Stimulated activated naive CD4-positive, alpha-beta T cell (primary cell): ENCODE data around the gene AGRN.
"Not testable (repeated sequence)": the region's sequence is repeated elsewhere in the genome, so short reads cannot be mapped to it uniquely, and the experiment has no call there.

Experiments
- DNase-seq, 6 experiments: peaks; one replicate each; lab custom pipeline; 2025; lab: John Stamatoyannopoulos, UW

The AGRN gene

DNA sequence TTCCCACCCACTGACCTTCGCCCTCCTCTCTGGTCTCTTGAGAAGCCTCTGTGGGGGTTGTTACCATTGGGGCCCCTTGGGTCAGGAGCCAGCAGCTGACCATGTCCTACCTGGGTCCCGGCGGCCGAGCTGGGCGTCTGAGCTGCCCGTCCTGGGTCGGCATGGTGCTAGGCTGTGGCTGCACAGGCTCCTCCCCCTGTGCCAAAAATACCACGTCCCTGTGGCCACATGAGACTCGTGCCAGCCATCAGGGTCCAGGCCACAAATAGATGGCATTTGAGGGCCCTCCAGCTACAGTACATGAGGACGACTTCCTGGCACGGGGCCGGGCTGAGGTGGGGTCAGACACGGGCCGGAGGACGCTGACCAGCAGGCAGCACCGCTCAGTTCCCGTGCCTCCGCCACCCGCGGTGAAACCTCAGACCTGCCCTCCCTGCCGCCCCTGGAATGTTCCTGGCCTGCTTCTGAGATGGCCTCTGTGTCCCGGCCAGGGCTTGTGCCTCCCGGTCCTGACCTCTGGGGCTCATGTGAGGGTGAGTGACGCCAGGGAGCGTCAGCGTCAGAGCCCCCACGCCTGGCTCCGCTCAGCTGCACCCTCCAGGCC, 37.9 kb upstream of the AGRN start, which contains the start of gene PERM1:
TSS of gene PERM1 (minus strand) at position 139 of the 604 bp plus-strand sequence. CDS start 1,064 bp downstream, outside the sequence.
- no peak for DNase-seq

DNA sequence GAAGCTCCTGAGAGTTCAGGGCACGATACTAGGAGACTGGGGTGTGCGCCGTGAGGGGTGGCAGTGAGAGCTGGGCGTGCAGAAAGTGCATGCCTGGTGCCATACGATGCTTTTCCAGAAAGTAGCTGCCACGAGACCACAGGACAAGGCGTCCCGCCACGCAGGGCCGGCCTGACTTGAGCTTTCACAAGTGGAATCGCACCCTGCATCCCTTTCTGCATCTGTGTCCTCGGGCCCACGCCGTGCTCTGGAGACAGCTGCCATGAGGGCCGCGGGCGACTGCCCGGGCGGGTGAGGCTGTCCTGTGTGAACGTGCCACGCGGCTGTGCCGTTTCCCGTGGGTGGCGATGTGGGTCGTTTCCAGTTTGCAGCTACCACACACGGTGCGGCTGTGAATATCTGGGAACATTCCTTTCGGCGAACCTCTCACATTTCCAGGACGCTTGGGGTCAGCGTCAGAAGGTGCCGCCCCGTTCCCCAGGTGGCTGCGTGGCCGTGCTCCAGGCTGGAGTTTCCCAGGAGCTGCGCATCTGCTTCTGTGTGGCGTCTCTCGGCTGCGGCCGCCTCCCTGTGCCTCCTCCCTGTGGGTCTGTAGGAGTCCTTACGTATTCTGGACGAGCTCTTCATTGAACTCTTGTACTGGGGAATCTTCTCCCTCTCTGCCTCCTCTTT, 37.0 kb upstream of the AGRN start:
- DNase-seq, result no peak

DNA sequence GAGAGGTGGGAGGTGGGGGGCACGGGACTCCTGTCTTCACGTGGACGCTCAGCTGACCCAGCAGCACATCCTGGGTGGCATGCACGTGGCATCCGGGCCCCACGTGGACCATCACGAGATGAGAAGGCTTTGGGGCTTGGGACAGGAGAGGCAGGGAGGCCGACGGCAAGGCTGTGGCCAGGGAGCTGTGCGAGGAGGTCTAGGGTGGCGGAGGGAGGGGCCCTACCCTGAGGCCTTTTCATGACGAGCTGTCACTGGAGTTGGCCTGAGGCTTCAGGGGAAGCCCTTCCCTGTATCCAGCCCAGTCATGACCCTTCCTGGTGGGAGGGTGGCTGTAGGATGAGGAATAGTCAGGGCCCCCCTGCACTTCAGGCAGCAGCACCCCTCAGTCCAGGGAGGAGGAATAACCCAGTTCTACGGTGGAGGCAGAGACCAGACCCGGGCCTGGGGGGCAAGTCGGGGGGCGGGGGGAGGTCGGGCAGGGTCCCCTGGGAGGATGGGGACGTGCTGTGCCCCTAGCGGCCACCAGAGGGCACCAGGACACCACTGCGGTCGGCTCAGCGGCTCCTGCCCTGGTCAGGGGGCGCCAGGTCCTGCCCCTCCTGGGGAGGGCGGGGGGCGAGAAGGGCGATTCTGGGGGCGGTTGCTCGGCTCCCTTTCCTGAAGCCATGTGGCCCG, 36.0 kb upstream of the AGRN start:
- peak in 5 of 6 experiments; percentile 28 to 69 (median 42) for DNase-seq

DNA sequence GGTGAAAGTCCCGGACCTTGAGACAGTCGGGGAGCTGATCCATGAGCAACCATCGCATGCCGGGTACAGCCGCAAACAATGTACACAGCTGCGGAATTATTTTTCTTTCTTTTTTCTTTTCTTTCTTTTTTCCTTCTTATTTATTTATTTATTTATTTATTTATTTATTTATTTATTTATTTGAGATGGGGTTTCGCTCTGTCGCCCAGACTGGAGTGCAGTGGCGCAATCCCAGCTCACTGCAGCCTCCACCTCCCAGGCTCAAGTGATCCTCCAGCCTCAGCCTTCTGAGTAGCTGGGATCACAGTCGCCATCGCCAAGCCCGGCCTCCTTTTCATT, 35.5 kb upstream of the AGRN start:
- DNase-seq, result no peak

DNA sequence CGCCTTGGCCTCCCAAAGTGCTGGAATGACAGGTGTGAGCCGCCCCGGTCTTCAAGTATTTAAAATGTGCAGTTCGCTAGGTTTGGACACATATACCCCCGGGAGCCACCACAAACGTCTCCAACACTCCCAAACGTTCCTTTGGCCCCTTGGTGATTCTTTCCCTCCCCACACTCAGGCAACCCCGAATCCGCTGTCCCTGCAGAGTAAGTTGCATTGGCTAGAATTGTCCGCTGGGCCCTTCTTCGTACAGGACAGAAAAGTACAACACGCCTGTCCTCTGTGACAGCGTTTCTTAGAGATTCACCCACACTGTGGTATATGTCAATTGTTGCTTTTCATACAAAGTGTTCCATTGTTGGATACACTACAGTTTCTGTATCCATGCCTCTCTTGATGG, 34.8 kb upstream of the AGRN start:
- DNase-seq, result no peak

GRCh38 chr1:988061-988460, 31.9 kb upstream of the AGRN start:
- DNase-seq, result not testable (repeated sequence)

DNA sequence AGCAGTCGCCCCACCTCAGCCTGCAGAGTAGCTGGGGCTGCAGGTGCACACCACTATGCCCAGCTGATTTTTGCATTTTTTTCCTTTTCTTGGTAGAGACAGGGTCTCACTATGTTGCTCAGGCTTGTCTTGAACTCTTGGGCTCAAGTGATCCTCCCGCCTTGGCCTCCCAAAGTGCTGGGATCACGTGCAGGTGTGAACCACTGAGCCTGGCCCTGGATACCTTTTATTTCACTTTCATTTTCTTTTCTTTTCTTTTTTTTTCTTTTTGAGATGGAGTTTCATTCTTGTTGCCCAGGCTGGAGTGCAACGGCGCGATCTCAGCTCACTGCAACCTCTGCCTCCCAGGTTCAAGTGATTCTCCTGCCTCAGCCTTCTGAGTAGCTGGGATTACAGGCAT, 28.6 kb upstream of the AGRN start:
- not testable (repeated sequence) for DNase-seq

DNA sequence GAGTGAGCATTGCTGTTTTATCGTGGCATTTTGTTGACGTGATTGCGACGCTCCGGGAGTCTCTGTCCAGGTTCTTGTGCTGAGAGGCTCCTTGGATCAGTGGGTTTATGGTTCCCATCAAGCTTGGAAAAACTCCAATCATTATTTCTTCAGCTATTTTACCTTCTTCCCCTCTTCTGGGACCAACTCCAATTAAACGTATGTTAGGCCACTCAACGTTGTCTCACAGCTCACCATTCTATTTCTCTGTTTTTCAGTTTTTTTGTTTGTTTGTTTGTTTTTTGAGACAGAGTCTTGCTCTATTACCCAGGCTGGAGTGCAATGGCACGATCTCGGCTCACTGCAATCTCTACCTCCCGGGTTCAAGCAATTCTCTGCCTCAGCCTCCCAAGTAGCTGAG, 28.0 kb upstream of the AGRN start:
- DNase-seq, result no peak

DNA sequence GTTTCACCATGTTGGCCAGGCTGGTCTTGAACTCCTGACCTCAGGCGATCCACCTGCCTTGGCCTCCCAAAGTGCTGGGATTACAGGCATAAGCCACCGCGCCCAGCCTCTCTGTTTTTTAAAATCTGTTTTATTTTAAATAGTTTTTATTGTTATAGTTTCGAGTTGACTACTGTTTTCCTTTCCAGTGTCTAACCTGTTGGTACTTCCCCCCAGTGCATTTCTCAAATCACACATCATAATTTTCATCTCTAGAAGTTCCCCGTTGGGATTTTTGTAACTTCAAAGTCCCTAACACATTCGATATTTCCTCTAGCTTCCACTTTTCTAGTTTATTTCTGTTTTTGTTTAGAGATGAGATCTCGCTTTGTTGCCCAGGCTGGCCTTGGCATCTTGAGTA, 27.6 kb upstream of the AGRN start:
- no peak for DNase-seq

GRCh38 chr1:993379-993995, 26.4 kb upstream of the AGRN start:
- DNase-seq, result no peak

DNA sequence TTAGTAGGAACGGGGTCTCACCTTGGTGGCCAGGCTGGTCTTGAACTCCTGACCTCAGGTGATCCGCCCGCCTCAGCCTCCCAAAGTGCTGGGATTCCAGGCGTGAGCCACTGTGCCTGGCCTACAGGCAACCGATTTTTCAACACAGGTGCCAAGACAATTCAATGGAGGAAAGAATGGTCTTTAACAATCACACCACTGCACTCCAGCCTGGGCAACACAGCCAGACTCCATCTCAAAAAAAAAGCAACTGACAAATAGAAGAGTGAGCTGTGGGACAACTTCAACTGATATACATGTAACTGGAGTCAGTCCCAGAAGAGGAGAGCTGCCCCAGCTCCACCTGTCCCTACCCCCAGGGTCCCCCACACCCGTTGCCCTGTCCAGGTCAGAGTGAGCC, 25.4 kb upstream of the AGRN start:
- not testable (repeated sequence) for DNase-seq

DNA sequence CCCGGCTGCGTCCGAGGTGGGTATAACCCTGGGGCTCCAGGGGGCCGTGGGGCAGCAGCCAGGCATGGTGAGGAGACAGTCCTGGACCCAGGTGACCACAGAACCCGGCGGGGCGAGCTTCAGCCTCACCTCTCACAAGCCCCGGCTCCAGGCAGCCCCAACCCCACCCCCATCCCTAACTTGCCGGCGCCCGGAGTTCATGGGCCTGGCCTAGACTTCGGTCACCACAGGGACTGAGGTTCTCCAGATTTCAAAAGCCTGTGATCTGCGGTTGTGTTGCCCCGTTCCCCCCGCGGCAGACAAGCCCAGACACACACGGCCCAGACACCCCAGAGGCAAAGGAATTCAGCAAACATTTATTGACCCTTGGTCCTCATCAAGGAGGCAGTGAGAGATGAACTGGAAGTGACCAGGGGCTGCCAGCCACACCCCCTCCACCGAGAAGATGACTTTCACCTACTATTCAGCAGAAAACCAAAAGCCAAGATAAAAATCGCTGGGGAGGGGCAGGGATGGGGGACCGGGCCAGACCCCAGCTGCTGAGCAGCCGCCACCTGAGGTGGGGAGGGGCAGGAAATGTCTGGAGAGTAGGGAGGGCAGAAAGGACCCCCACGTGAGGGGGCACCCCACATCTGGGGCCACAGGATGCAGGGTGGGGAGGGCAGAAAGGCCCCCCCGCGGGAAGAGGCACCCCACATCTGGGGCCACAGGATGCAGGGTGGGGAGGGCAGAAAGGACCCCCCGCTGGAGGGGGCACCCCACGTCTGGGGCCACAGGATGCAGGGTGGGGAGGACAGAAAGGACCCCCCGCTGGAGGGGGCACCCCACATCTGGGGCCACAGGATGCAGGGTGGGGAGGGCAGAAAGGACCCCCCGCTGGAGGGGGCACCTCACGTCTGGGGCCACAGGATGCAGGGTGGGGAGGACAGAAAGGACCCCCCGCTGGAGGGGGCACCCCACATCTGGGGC, 24.0 kb upstream of the AGRN start:
- no peak for DNase-seq

DNA sequence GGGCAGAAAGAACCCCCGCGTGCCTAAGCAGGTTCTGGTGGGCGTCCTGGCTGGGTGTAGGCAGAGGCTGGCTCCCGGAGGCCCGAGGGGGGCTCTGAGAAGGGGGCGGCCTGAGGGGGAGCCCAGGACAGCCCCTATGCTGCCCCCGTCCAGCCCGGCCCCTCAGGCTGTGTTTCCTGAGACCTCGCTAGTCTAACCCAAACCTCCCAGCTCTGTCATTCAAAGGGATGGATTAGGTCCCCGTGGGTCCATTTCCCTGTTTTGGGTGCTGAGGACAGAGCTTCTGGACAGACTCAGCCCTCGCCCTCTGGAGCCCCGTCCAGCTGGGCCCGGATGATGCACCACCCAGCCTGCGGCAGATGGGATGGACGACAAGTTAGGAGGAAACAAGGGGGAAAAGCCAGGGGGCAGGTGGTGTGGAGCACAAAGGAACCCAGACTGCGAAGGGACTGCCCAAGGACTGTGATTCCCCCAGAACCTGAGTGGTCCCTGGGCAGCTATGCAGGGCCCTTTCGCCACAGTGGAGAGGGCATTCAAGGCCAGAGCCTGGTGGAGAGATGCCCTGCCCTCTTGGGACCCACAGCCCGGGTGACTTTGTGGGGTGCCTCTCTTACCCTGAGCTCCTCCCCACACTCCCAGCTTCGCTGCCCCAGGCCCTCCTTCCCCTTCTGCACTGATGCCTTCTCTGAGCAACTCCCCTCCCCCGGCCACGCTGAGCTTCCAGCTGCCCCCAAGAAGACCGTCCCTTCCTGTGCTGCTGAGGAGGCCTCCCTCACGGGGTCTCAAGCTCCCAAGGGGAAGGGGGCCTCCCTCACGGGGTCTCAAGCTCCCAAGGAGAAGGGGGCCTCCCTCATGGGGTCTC, 22.8 kb upstream of the AGRN start:
- DNase-seq, result no peak

GRCh38 chr1:997713-997992, 22.3 kb upstream of the AGRN start:
- DNase-seq, result no peak

- no peak for DNase-seq
Measured at GRCh38 chr1:997993-998744, 21.8 kb upstream of the AGRN start.

DNA sequence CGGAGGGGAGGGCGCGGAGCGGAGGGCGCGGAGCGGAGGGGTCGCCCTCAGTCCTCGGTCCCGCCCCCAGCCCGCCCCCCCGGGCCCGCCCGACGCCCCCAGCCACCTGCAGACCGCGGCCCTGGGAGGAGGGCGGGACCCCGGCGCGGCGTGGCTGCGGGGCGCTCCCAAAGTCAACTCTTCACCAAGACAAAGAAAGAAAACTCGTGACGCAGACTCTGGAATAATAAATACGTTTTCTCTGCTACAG, 21.2 kb upstream of the AGRN start:
- peak in 1 of 6 experiments; percentile 30 for DNase-seq

GRCh38 chr1:998995-999724, 20.8 kb upstream of the AGRN start:
- DNase-seq, result peak in 4 of 6 experiments; percentile 10 to 54 (median 47)

DNA sequence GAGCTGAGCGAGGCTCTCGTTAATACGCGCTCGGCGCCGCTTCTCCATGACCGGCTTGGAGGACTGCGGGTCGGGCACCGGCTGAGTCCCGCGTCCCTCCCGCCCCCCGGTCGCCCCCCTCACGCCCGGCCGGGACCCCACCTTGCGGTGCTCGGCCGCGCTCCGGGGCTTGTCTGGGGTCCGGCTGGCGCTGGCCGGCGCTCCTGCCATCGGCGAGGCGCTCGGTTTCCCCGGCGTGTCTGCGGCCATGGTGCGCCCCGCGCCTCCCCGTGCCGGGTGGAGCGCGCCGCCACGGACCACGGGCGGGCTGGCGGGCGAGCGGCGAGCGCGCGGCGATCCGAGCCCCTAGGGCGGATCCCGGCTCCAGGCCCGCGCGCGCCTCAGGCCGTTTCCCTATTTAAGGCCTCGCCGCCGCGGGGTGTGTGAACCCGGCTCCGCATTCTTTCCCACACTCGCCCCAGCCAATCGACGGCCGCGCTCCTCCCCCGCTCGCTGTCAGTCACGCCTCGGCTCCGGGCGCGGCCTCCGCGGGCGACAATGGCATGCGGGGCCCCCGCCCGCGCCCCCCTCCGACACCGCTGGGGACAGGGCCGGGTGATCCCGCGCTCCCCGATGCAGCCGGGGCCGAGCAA, 20.1 kb upstream of the AGRN start, which contains the start of gene HES4:
TSS of gene HES4 (minus strand) at position 373 of the 632 bp plus-strand sequence. CDS start at position 249, 124 bp downstream.
- DNase-seq, result peak in 5 of 6 experiments; percentile 53 to 62 (median 56)
